Stimulated activated memory B cell treated with anti-CD40 and anti-IgM and Interleukin-4, amounts not matched to agents 10 μg/mL and 1 μg/mL and 100 μg/mL, for 72 hours (primary cell): ENCODE data around the gene GPATCH8.
"Not testable (repeated sequence)": the region's sequence is repeated elsewhere in the genome, so short reads cannot be mapped to it uniquely, and the experiment has no call there.

Experiments used
- ATAC-seq: fragments of 150-1000 bp; cut with Tn5 transposase; 2 replicates; pipeline ENCODE4 v1.10.0; 2021
- H3K27ac Mint-ChIP-seq: one replicate; pipeline ENCODE4 v1.8.0; 2022; ENCODE audit warnings: mild to moderate bottlenecking, mixed read lengths
- H3K27me3 Mint-ChIP-seq: one replicate; pipeline ENCODE4 v1.8.0; 2022; ENCODE audit warnings: mixed read lengths
- H3K36me3 Mint-ChIP-seq: one replicate; pipeline ENCODE4 v1.8.0; 2022; ENCODE audit warnings: mixed read lengths
- H3K4me1 Mint-ChIP-seq: one replicate; pipeline ENCODE4 v1.8.0; 2022; ENCODE audit warnings: mixed read lengths
- H3K4me3 Mint-ChIP-seq: one replicate; pipeline ENCODE4 v1.8.0; 2022; ENCODE audit warnings: mild to moderate bottlenecking, moderate library complexity, mixed read lengths
- H3K9me3 Mint-ChIP-seq: one replicate; pipeline ENCODE4 v1.8.0; 2022; ENCODE audit warnings: mixed read lengths

Gene GPATCH8

DNA sequence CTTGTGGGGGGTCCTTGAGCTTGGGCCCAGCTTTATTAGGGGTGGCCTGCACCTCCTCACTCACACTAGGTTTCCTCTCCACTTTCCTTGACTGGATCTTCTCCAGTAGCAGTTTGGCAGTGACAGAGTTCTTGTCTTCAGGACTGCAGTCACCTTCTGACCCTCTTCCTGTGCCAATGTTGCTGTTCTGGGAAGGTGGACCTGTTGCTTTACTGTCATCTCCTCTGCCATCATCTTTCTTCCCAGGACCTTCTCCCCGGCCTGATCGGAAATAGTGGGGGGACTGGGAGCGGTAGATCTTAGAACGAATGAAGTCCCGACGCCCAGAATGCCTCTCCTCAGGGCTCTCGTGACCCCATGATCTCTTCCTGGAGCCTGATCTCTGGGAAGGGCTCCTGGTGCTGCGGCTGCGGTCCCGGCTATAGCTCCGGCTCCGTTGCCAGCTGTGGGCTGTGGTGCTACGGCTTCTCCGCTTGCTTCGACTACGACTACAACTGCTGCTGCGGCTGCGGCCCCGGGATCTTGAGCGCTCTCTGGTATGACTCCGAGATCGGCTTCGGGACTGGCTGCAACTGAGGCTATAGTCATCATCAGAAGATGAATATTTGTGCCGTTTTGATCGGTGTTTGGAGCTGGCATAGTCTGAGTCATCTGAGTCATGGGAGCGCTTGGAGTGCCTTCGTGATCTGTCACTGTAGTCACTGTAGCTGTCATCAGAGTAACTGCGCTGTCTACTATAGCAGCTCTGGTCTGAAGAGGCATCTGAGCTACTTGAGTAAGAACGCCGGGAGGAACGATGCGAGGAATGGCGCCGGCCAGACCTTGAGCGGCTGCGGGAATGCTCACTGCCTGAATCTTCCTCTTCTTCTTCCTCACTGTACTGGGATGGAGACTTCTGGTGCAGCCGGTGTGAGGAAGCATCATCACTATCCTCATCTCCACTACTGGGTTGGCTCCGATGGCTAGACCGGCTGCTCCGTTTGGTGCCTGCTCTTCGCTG, 104.2 kb downstream of the GPATCH8 start:
- H3K27me3 Mint-ChIP-seq, result no peaks in the 10 kb centered on the region
- ATAC-seq, result no peak
- H3K4me1 Mint-ChIP-seq, result peaks cover 14% of the 10 kb centered on the region
- peaks cover 64% of the 10 kb centered on the region for H3K36me3 Mint-ChIP-seq
- H3K4me3 Mint-ChIP-seq, result no peak overlapping the region
- H3K27ac Mint-ChIP-seq, result no peak overlapping the region
- no peaks in the 10 kb centered on the region for H3K9me3 Mint-ChIP-seq

DNA sequence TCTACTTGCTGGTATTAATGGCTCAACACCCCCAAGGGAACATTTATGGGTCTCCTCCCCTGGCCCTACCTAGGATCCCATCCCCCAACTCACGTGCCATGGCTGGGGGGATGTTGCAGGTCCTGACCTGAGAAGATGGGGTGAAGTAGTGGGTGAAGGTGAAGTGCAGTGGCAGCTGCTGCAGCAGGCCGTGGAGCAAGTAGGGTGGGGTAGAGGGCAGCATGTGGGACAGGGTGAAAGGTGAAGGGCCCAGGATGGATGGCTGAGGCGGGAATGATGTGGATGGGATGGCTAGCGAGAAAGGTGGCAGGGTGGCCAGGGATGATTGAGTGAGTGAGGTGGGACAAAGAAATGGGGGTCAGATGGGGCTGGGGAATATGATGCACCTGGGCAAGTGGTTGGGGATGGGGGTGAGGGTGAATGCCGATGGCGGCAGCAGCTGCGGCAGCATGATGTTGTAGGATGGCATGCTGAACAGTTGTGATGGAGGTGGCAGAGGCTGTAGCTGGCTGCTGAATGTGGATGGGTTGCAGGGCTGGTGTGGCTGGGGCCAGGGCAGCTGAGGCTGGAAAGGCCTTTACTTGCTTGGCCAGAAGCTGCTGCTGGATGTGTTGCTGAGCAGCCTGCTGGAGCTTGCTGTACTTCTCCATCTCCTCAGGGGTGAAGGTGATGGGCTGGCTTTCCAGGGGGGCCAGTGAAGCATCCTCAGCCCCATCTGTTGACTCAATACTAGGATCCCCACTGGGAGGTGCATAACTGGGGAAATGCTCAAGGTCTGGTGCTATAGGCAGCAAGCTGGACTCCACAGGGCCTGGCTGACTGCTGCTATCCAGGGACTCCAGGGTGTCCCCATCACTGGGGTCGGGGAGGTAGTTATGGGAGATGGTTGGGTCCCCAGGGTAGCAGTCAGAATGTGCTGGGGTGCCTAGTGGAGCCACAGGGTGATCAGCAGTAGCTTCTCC, 105.4 kb downstream of the GPATCH8 start:
- Mint-ChIP-seq H3K4me1 (peaks cover 3% of the 10 kb centered on the region), H3K4me3 (no peak overlapping the region), H3K27me3 (no peaks in the 10 kb centered on the region), H3K9me3 (no peaks in the 10 kb centered on the region), H3K36me3 (peaks cover 53% of the 10 kb centered on the region), H3K27ac (no peak overlapping the region)
- ATAC-seq, result no peak

DNA sequence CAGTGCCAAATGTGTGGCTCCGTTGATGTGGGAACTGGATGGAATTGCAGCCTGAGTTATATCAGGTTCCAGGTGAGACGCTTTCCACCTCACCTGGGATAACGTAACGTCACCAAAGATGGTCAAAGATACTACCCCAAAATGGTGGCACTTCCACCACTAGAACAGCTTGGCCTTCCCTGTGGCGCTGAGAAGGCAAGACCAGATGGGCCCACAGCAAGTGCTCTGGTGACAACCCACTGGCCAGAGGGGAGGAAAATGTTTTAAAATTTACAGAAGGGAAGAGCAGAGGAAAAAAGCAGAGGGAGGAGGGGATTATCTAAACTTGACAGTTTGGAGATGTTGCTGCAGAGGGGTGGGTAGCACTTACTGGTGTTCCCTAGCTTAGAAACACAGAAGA, 106.3 kb downstream of the GPATCH8 start:
- Mint-ChIP-seq H3K36me3 (peaks cover 49% of the 10 kb centered on the region), H3K27ac (no peak overlapping the region), H3K4me1 (no peaks in the 10 kb centered on the region), H3K9me3 (no peaks in the 10 kb centered on the region), H3K4me3 (no peak overlapping the region), H3K27me3 (no peaks in the 10 kb centered on the region)
- no peak for ATAC-seq

DNA sequence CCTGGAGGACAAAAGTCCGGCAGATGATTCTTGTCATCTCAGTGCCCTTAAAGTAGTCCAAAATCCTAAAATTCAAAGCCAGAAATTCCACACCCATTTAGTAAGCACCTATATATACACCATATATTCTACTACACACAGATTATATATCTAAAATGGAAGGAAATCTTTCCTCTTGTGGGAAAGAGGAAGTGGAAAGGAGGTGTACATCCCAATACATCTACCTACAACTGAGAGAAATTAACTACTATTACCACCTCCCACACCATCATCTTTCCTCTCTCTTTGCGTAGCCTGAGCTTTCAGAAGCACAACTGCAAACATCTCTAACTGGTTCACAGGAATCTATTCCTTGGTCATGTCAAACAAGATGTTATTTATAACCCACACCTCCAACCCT, 108.4 kb downstream of the GPATCH8 start:
- ATAC-seq, result no peak
- peaks cover 3% of the 10 kb centered on the region for H3K9me3 Mint-ChIP-seq
- H3K27me3 Mint-ChIP-seq, result peaks cover 2% of the 10 kb centered on the region
- no peak overlapping the region for H3K27ac Mint-ChIP-seq
- H3K4me3 Mint-ChIP-seq, result no peak overlapping the region
- peaks cover 5% of the 10 kb centered on the region for H3K4me1 Mint-ChIP-seq
- peaks cover 32% of the 10 kb centered on the region for H3K36me3 Mint-ChIP-seq

DNA sequence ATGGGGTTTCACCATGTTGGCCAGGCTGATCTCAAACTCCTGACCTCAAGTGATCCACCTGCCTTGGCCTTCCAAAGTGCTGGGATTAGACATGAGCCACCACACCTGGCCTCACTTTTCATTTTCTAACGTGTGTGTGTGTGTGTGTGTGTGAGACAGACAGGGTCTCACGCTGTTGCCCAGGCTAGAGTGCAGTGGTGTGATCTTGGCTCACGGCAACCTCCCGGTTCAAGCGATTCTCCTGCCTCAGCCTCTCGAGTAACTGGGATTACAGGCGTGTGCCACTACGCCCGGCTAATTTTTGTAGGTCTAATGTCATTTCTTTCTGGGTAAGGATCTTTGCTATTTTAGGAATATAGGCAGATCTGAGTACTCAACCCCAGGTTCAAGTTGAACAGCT, 109.1 kb downstream of the GPATCH8 start:
- H3K9me3 Mint-ChIP-seq, H3K27ac Mint-ChIP-seq, H3K4me3 Mint-ChIP-seq, H3K27me3 Mint-ChIP-seq, ATAC-seq: not testable (repeated sequence)
- H3K36me3 Mint-ChIP-seq, result peaks cover 24% of the 10 kb centered on the region
- H3K4me1 Mint-ChIP-seq, result peaks cover 12% of the 10 kb centered on the region

DNA sequence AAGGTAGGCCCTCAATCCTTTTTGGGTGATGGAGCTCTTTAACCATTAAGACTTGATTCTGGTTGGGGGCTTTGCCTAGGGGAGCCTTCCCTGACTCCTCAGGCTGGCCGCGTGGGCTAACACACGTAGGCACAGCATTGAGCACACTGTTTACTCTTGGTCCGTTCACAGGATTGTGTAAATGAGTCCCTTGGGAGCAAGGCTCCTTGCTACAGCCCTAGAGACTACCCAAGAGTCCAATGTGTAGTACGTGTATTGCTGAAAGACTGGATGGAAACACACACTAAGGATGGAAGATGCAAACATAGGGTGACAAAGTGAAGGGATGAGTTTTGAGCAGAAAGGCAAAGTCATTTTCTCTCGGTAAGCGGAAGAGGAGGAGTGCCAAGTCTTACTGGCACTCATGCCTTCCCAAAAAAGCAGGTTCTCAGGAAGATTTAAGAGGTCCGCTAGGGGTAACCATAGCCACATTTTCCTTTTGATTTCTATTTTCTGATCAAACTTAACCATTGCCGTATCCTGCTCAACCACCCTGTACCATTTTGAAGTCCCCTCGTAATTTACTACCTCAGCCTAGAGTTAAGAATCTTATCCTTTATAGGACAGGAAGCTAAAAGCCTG, 112.8 kb downstream of the GPATCH8 start:
- Mint-ChIP-seq H3K9me3 (peaks cover 5% of the 10 kb centered on the region), H3K27me3 (peaks cover 37% of the 10 kb centered on the region), H3K36me3 (no peaks in the 10 kb centered on the region), H3K4me1 (peaks cover 22% of the 10 kb centered on the region), H3K4me3 (no peak overlapping the region), H3K27ac (no peak overlapping the region)
- ATAC-seq, result no peak

DNA sequence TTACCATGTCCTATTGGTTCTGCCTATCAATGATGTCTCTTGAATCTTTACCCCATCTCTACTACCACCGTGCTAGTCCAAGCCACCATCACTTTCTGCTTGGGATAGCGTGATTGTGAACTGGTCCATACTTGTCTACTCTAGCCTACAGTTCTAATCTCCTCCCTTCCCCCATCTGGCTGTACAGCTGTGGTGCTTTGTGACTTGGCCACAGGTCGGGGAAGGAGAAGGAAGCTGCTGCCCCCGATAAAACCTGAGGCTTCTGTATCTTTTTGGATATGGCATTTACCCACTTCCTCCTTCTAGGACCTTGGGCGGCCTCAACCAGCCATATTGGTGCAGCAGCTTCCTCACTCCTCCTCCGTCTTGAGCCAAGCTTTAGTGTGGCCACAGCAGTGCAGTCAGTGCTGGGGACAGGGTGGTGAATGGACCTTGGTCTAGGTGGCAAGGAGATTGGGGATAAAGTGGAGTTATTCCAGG, 113.4 kb downstream of the GPATCH8 start:
- H3K27me3 Mint-ChIP-seq, result peaks cover 42% of the 10 kb centered on the region
- peaks cover 5% of the 10 kb centered on the region for H3K9me3 Mint-ChIP-seq
- H3K4me3 Mint-ChIP-seq, result no peak overlapping the region
- peaks cover 27% of the 10 kb centered on the region for H3K4me1 Mint-ChIP-seq
- ATAC-seq, result no peak
- H3K27ac Mint-ChIP-seq, result no peak overlapping the region
- no peaks in the 10 kb centered on the region for H3K36me3 Mint-ChIP-seq

DNA sequence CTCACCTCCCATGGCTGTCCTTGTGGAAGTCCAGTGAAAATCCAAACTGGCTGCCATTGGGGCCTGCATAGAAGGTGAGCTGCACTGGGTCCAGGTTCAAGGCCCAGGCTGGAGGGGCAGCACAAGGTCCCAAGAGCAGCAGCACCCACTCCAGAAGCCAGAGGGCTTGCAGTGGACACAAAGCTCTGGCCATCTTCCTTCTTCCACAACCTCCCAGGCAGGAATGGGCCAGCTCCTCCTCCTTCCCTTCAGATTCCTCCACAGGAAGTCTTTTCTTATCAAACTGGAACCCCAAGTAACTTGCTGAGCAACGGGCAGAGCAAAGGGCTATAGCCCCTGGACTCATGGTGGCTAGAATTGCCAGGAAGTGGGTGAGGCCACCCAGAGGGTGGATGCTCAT, 113.9 kb downstream of the GPATCH8 start, which contains the start of gene ITGA2B:
TSS of gene ITGA2B (minus strand) at position 369 of the 400 bp plus-strand sequence. CDS start at position 193, 176 bp downstream.
- H3K36me3 Mint-ChIP-seq, result no peaks in the 10 kb centered on the region
- H3K27me3 Mint-ChIP-seq, result peaks cover 47% of the 10 kb centered on the region
- peaks cover 5% of the 10 kb centered on the region for H3K9me3 Mint-ChIP-seq
- H3K4me3 Mint-ChIP-seq, result no peak within 1 kb of the TSS
- ATAC-seq, result no peak
- peaks cover 32% of the 10 kb centered on the region for H3K4me1 Mint-ChIP-seq
- H3K27ac Mint-ChIP-seq, result no peak within 1 kb of the TSS

DNA sequence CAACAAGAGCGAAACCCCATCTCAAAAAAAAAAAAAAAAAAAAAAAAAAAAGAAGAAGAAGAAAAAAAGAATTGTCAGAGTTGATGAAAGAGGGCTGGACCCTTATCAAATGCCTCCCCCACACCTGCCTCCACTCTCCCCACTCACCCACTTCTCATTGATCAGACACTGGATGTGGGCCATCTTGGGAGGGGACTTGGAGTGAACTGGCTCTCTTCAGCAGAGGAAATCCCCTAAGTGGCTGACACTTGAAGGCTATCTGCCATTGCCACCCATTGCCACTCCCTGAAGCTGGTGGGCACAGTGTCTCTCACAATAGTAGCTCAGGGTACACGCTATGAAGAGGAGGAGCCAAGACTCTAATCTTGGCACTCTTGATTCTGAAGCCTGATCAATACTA, 115.4 kb downstream of the GPATCH8 start:
- ATAC-seq, result no peak
- peaks cover 32% of the 10 kb centered on the region for H3K4me1 Mint-ChIP-seq
- H3K4me3 Mint-ChIP-seq, result no peak overlapping the region
- peaks cover 62% of the 10 kb centered on the region for H3K27me3 Mint-ChIP-seq
- H3K27ac Mint-ChIP-seq, result no peak overlapping the region
- H3K9me3 Mint-ChIP-seq, result peaks cover 5% of the 10 kb centered on the region
- H3K36me3 Mint-ChIP-seq, result no peaks in the 10 kb centered on the region

DNA sequence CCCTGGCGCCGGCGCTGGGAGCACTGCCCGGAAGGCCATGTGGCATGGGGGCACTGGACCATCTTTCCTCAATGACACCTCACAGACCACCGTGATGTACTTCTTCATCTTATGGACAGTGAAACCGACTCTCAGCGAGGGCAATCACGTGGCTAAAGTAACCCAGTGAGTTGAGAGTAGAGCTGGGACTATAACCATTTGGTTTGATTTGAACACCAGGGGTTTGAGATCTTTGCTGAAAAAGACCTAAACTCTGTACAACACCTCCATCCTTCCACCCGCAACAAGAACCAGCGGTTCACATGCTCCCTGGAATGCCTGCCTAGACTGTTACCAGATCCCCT, 117.1 kb downstream of the GPATCH8 start:
- Mint-ChIP-seq H3K27ac (peak overlapping the region; percentile 51), H3K27me3 (peaks cover 78% of the 10 kb centered on the region), H3K9me3 (peaks cover 5% of the 10 kb centered on the region), H3K36me3 (no peaks in the 10 kb centered on the region), H3K4me3 (peak overlapping the region; percentile 75), H3K4me1 (peaks cover 32% of the 10 kb centered on the region)
- ATAC-seq, result no peak

DNA sequence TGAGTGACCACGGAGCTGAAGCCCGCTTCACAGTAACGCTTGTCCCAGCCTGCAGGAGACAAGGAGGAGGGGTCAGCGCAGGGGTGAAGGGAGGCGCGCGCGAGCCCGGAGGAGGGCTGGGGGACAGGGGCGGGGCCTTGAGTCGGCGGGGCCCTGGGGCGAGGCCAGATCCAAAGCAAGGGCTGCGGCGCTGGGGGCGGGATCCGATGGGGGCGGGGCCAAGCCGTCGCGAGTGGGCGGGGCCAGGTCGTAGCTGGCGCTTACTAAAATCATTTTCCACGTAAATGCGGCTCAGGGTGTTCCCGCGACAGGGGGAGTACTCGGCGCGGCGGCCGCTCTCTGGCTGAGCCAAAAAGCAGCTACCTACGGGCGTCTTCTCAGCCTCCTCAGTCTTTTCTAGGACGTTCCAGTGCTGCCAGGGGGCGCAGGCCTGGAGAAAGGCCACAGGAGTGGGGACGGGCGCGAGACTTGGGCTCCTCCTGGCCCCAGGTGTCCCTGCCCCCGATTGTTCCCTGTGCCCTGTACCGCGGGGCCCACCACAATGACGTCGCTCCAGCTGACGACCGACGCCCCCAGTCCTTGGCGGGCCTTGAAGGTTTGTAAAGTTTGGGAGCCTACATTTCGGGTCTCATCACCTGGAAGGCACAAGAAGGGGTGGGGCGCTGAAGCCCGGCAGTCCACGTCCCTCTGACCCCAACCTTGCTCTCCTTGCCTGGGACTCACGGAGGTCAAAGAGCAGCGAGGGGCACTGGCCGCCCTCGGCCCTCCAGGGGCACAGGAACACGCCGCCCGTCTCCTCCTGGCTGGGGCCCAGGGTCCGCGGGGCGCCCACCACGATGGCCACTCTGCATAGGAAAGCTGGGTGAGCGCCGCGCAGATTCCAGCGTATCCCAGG, 117.7 kb downstream of the GPATCH8 start:
- H3K4me3 Mint-ChIP-seq, result peak overlapping the region; percentile 75
- H3K9me3 Mint-ChIP-seq, result peaks cover 5% of the 10 kb centered on the region
- peaks cover 84% of the 10 kb centered on the region for H3K27me3 Mint-ChIP-seq
- H3K4me1 Mint-ChIP-seq, result peaks cover 32% of the 10 kb centered on the region
- H3K27ac Mint-ChIP-seq, result peak overlapping the region; percentile 51
- no peaks in the 10 kb centered on the region for H3K36me3 Mint-ChIP-seq
- ATAC-seq, result peak; percentile 82

DNA sequence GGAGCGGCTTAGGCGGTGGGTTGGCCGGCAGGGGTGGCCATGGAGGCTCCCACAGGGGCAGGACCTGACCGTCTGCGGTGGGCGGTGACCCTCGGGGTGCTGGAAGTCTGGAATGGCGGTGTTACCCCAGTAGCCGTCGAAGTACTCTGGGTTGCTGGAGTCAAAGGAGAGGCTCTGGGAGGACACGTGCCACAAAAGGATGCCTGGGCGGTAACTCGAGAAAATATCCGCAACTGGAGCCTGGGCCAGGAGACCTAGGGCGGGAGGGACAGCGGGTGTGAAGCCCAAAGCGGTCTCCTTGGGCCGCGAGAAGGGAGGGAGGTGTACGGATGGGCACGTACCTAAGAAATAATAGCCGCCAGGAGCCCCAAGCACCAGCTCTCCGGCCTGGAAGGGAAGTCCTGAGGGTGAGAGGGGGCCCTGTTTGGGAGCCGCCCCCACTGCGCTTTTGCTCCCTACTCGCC, 118.4 kb downstream of the GPATCH8 start:
- no peaks in the 10 kb centered on the region for H3K36me3 Mint-ChIP-seq
- peak overlapping the region; percentile 51 for H3K27ac Mint-ChIP-seq
- peak; percentile 19 for ATAC-seq

DNA sequence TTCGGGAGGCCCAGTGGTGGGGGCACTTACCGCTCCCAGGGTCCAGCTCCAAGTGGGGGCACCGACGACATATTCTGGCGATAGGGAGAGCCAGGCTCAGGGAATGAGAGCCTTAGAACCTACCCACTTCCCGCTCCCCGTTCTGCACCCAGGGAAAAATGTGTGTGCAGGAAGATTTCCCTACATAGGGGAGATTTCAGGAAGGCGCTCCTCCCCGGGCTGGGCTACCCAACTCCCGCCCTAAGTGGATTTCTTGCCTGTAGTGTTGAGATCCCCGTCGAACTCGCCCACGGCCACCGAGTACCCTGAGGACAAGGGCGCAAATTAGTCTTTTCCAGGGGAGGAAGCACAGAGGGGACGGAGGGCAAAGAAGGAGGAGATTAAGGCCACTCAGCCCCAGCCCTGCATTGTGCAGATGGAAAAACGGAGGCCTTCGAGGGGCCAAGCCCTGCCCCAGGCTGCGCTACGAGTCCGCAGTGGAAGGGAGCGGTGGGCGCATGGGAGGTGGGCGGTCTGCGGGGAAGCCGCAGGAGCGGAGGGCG, 118.9 kb downstream of the GPATCH8 start:
- no peak for ATAC-seq
- no peaks in the 10 kb centered on the region for H3K9me3 Mint-ChIP-seq
- no peak overlapping the region for H3K27ac Mint-ChIP-seq
- H3K4me1 Mint-ChIP-seq, result peaks cover 22% of the 10 kb centered on the region
- no peaks in the 10 kb centered on the region for H3K36me3 Mint-ChIP-seq
- peak overlapping the region; percentile 75 for H3K4me3 Mint-ChIP-seq
- H3K27me3 Mint-ChIP-seq, result peaks cover 88% of the 10 kb centered on the region

More for the DNA sequence above, 118.4 kb downstream of the GPATCH8 start:
- Mint-ChIP-seq H3K27me3 (peaks cover 88% of the 10 kb centered on the region), H3K4me1 (peaks cover 27% of the 10 kb centered on the region), H3K4me3 (peak overlapping the region; percentile 75), H3K9me3 (peaks cover 2% of the 10 kb centered on the region)

DNA sequence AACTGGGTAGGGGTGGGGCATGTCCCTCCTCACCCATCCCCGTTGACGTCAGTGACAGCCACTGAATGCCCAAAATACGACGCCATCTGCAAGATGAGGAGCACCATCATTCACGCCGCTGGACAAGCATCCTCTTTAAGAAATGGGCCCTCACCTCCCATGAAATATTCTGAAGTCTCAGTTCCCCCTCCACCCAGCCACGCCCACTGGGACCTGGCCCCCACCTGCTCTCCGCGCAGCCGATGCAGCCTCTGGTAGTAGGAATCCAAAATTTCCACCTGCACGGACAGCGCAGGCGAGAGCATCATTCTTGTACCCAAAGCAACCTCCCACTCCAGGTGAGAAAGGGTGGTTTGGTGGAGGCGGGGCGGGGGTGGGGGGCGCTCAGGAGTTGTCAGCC, 119.3 kb downstream of the GPATCH8 start:
- peaks cover 20% of the 10 kb centered on the region for H3K4me1 Mint-ChIP-seq
- H3K9me3 Mint-ChIP-seq, result no peaks in the 10 kb centered on the region
- no peak overlapping the region for H3K4me3 Mint-ChIP-seq
- H3K27me3 Mint-ChIP-seq, result peaks cover 85% of the 10 kb centered on the region
- H3K27ac Mint-ChIP-seq, result no peak overlapping the region
- no peaks in the 10 kb centered on the region for H3K36me3 Mint-ChIP-seq
- no peak for ATAC-seq
